Raji (cell line): ENCODE data around the gene SIGLEC6.

ENCODE experiments used
- POLR2A ChIP-seq: IDR thresholded peaks from 2 replicates; pipeline ENCODE4 v1.6.1; 2011; ENCODE audit warnings: low read depth, low read length, control low read depth; ENCODE audit not compliant: insufficient read depth

The SIGLEC6 gene

GRCh38 chr19:51531349-51532315 lies at the start of gene SIGLEC6:
Gene SIGLEC6 (minus strand): TSS chr19:51531670. CDS start chr19:51531648, 22 bp downstream.
- no peak for TF ChIP-seq POLR2A

- TF ChIP-seq POLR2A, result no peak
Observed at GRCh38 chr19:51576850-51577249, 45.4 kb upstream of the SIGLEC6 start.

GRCh38 chr19:51573331-51573730 lies 41.9 kb upstream of the SIGLEC6 start:
- no peak for TF ChIP-seq POLR2A

- no peak for TF ChIP-seq POLR2A
Observed at GRCh38 chr19:51572908-51573307, 41.4 kb upstream of the SIGLEC6 start.

GRCh38 chr19:51572410-51572809 lies 40.9 kb upstream of the SIGLEC6 start:
- TF ChIP-seq POLR2A, result no peak

GRCh38 chr19:51571599-51571998 lies 40.1 kb upstream of the SIGLEC6 start:
- TF ChIP-seq POLR2A, result no peak

- peak; percentile 53; the same call in 1 of the 2 replicates for TF ChIP-seq POLR2A
Observed at GRCh38 chr19:51570962-51571575, 39.6 kb upstream of the SIGLEC6 start, which contains the start of gene ZNF175. Gene ZNF175 (plus strand): TSS chr19:51571283. CDS start chr19:51573330, 2,047 bp downstream.

GRCh38 chr19:51568456-51568855 lies 37.0 kb upstream of the SIGLEC6 start:
- no peak for TF ChIP-seq POLR2A

- no peak for TF ChIP-seq POLR2A
Observed at GRCh38 chr19:51567583-51567982, 36.1 kb upstream of the SIGLEC6 start.

GRCh38 chr19:51566489-51567100 lies 35.1 kb upstream of the SIGLEC6 start:
- TF ChIP-seq POLR2A, result no peak

GRCh38 chr19:51565583-51565982 lies 34.1 kb upstream of the SIGLEC6 start:
- TF ChIP-seq POLR2A, result no peak

GRCh38 chr19:51564791-51565190 lies 33.3 kb upstream of the SIGLEC6 start:
- TF ChIP-seq POLR2A, result no peak

- no peak for TF ChIP-seq POLR2A
Observed at GRCh38 chr19:51560339-51560738, 28.9 kb upstream of the SIGLEC6 start.

- TF ChIP-seq POLR2A, result no peak
Observed at GRCh38 chr19:51559240-51559639, 27.8 kb upstream of the SIGLEC6 start.

- TF ChIP-seq POLR2A, result no peak
Observed at GRCh38 chr19:51552996-51553725, 21.7 kb upstream of the SIGLEC6 start.
